ENCODE data around the gene SARM1. TPM values are rescaled to one million over a fixed set of nuclear protein-coding genes. Genes with fewer than 3 reads are reported as not detected.

SARM1 gene
- total and polyA plus RNA-seq, 2 of the 13 experiments (the other 11 are each of a cell fraction or from before 2014, with no cell fraction given) = 0.73 to 0.86 TPM

DNA sequence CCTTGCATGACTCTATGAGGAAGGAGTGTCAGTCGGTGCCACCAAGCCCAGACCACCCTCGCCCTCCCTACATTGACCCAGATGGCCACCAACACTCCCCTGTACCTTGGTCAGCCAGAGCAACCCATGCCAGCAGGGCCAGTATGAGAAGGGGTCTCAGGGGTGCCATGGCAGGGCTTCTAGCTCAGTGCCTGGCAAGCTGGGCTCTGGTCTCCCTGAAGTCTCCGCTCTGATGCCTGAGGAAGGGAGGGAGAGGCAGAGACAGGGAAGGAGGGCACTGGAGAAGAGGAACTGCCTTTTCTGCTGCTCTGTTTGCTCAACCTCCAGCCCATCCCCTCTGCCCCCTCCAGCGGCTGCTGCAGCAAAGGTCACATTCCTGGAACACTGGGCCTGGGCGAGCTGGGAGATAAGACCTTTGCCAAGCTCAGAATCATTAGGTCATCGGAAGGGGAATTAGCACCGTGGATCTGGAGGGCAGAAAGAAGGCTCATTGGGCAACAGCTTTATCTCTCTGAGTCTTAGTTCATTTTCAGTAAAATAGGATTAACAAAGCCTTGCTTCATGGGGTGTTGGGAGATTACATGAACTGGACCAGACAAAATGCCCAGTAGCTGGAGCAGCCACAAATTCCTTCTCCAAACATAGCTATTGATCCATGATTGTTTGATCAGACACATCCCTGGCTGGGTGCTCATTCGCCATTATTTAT, 1.3 kb upstream of the SARM1 start, which contains the start of gene VTN (continued):
- TF ChIP-seq, protein P1, sequence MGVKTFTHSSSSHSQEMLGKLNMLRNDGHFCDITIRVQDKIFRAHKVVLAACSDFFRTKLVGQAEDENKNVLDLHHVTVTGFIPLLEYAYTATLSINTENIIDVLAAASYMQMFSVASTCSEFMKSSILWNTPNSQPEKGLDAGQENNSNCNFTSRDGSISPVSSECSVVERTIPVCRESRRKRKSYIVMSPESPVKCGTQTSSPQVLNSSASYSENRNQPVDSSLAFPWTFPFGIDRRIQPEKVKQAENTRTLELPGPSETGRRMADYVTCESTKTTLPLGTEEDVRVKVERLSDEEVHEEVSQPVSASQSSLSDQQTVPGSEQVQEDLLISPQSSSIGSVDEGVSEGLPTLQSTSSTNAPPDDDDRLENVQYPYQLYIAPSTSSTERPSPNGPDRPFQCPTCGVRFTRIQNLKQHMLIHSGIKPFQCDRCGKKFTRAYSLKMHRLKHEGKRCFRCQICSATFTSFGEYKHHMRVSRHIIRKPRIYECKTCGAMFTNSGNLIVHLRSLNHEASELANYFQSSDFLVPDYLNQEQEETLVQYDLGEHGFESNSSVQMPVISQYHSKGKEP (CRISPR knock-in tag; IDR thresholded peaks at IDR 0.05) = peak; percentile 42; the same call in 1 of the 2 replicates
- TF ChIP-seq TEAD3 (CRISPR knock-in tag; optimal IDR thresholded peaks at IDR 0.05; ENCODE audit: borderline replicate concordance) (peak; percentile 98), ZNF274 (CRISPR knock-in tag; IDR thresholded peaks at IDR 0.05) (0 out of 2 replicates have a peak, but pooled peaks have one; percentile 69), ZBTB21 (CRISPR knock-in tag; IDR thresholded peaks at IDR 0.05) (peak; percentile 65; the same call in 1 of the 2 replicates), YEATS2 (CRISPR knock-in tag; IDR thresholded peaks at IDR 0.05; ENCODE audit: borderline replicate concordance) (peak; percentile 38; the same call in 1 of the 2 replicates), SPEN (CRISPR knock-in tag; IDR thresholded peaks at IDR 0.05; ENCODE audit: low read depth) (peak; percentile 51; the same call in 1 of the 2 replicates), DR1 (CRISPR knock-in tag; IDR thresholded peaks at IDR 0.05) (peak; percentile 70; the same call in 1 of the 2 replicates), SMAD3 (CRISPR knock-in tag; IDR thresholded peaks at IDR 0.05) (peak; percentile 85), GATAD2A (CRISPR knock-in tag; IDR thresholded peaks at IDR 0.05) (peak; percentile 98), ZNF616 (CRISPR knock-in tag; IDR thresholded peaks at IDR 0.05; ENCODE audit: low read depth) (0 out of 2 replicates have a peak, but pooled peaks have one; percentile 24), BORCS8-MEF2B (CRISPR knock-in tag; IDR thresholded peaks at IDR 0.05) (peak; percentile 88), RFX5 (IDR thresholded peaks at IDR 0.05; ENCODE audit: low read depth, low read length) (no peak), ELF4 (CRISPR knock-in tag; IDR thresholded peaks at IDR 0.05; ENCODE audit: borderline replicate concordance) (0 out of 2 replicates have a peak, but pooled peaks have one; percentile 37), PHF5A (CRISPR knock-in tag; IDR thresholded peaks at IDR 0.05; ENCODE audit: low read depth, unreplicated experiment) (peak; percentile 68), JUNB (CRISPR knock-in tag; IDR thresholded peaks at IDR 0.05; ENCODE audit: borderline replicate concordance) (no peak; the same call in 1 of the 2 replicates), ZNF235 (CRISPR knock-in tag; IDR thresholded peaks at IDR 0.05; ENCODE audit: borderline replicate concordance) (no peak)
- TF ChIP-seq, protein P2, sequence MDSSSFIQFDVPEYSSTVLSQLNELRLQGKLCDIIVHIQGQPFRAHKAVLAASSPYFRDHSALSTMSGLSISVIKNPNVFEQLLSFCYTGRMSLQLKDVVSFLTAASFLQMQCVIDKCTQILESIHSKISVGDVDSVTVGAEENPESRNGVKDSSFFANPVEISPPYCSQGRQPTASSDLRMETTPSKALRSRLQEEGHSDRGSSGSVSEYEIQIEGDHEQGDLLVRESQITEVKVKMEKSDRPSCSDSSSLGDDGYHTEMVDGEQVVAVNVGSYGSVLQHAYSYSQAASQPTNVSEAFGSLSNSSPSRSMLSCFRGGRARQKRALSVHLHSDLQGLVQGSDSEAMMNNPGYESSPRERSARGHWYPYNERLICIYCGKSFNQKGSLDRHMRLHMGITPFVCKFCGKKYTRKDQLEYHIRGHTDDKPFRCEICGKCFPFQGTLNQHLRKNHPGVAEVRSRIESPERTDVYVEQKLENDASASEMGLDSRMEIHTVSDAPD (CRISPR knock-in tag; IDR thresholded peaks at IDR 0.05) = peak; percentile 92
- TF ChIP-seq, protein P3, sequence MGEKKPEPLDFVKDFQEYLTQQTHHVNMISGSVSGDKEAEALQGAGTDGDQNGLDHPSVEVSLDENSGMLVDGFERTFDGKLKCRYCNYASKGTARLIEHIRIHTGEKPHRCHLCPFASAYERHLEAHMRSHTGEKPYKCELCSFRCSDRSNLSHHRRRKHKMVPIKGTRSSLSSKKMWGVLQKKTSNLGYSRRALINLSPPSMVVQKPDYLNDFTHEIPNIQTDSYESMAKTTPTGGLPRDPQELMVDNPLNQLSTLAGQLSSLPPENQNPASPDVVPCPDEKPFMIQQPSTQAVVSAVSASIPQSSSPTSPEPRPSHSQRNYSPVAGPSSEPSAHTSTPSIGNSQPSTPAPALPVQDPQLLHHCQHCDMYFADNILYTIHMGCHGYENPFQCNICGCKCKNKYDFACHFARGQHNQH (CRISPR knock-in tag; IDR thresholded peaks at IDR 0.05) = peak; percentile 87
- TF ChIP-seq, protein P4, sequence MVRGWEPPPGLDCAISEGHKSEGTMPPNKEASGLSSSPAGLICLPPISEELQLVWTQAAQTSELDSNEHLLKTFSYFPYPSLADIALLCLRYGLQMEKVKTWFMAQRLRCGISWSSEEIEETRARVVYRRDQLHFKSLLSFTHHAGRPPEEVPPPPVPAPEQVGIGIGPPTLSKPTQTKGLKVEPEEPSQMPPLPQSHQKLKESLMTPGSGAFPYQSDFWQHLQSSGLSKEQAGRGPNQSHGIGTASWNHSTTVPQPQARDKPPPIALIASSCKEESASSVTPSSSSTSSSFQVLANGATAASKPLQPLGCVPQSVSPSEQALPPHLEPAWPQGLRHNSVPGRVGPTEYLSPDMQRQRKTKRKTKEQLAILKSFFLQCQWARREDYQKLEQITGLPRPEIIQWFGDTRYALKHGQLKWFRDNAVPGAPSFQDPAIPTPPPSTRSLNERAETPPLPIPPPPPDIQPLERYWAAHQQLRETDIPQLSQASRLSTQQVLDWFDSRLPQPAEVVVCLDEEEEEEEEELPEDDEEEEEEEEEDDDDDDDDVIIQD (CRISPR knock-in tag; IDR thresholded peaks at IDR 0.05; ENCODE audit: low read depth) = peak; percentile 42; the same call in 1 of the 2 replicates
- TF ChIP-seq, protein P5, sequence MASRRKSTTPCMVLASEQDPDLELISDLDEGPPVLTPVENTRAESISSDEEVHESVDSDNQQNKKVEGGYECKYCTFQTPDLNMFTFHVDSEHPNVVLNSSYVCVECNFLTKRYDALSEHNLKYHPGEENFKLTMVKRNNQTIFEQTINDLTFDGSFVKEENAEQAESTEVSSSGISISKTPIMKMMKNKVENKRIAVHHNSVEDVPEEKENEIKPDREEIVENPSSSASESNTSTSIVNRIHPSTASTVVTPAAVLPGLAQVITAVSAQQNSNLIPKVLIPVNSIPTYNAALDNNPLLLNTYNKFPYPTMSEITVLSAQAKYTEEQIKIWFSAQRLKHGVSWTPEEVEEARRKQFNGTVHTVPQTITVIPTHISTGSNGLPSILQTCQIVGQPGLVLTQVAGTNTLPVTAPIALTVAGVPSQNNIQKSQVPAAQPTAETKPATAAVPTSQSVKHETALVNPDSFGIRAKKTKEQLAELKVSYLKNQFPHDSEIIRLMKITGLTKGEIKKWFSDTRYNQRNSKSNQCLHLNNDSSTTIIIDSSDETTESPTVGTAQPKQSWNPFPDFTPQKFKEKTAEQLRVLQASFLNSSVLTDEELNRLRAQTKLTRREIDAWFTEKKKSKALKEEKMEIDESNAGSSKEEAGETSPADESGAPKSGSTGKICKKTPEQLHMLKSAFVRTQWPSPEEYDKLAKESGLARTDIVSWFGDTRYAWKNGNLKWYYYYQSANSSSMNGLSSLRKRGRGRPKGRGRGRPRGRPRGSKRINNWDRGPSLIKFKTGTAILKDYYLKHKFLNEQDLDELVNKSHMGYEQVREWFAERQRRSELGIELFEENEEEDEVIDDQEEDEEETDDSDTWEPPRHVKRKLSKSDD (CRISPR knock-in tag; IDR thresholded peaks at IDR 0.05; ENCODE audit: low read depth) = peak; percentile 83; the same call in 1 of the 2 replicates
